IPS-18a (cell line): ENCODE results near the gene RNF169.

Source experiments
- H3K27ac ChIP-seq: one replicate; pipeline ENCODE4 v1.5.1; 2013; ENCODE audit warnings: low read length
- H3K27me3 ChIP-seq: one replicate; pipeline ENCODE4 v1.6.1; 2013; ENCODE audit warnings: mild to moderate bottlenecking, low read length; ENCODE audit not compliant: control insufficient read depth, insufficient read depth
- H3K36me3 ChIP-seq: one replicate; pipeline ENCODE4 v1.6.1; 2013; ENCODE audit warnings: low read depth, low read length; ENCODE audit not compliant: control insufficient read depth
- H3K4me1 ChIP-seq: one replicate; pipeline ENCODE4 v1.6.1; 2013; ENCODE audit warnings: low read depth, low read length; ENCODE audit not compliant: control insufficient read depth
- H3K4me3 ChIP-seq: one replicate; pipeline ENCODE4 v1.5.1; 2013; ENCODE audit warnings: low read length
- H3K9ac ChIP-seq: one replicate; pipeline ENCODE4 v1.6.1; 2013; ENCODE audit warnings: mild to moderate bottlenecking, low read length, moderate library complexity
- H3K9me3 ChIP-seq: one replicate; pipeline ENCODE4 v1.6.1; 2013; ENCODE audit warnings: low read depth, low read length; ENCODE audit not compliant: control insufficient read depth

The RNF169 gene

GRCh38 chr11:74838188-74838587, 89.5 kb downstream of the RNF169 start:
- Histone ChIP-seq H3K27ac (no peak overlapping the region), H3K4me1 (no peaks in the 10 kb centered on the region), H3K4me3 (no peak overlapping the region), H3K27me3 (no peaks in the 10 kb centered on the region), H3K9me3 (no peaks in the 10 kb centered on the region), H3K36me3 (peaks cover 30% of the 10 kb centered on the region), H3K9ac (no peak overlapping the region)

- Histone ChIP-seq H3K27ac (no peak overlapping the region), H3K4me1 (no peaks in the 10 kb centered on the region), H3K4me3 (no peak overlapping the region), H3K9ac (no peak overlapping the region), H3K9me3 (no peaks in the 10 kb centered on the region), H3K36me3 (peaks cover 30% of the 10 kb centered on the region), H3K27me3 (no peaks in the 10 kb centered on the region)
Observed at GRCh38 chr11:74839446-74839845, 90.8 kb downstream of the RNF169 start.

- Histone ChIP-seq H3K27me3 (no peaks in the 10 kb centered on the region), H3K36me3 (peaks cover 25% of the 10 kb centered on the region), H3K9me3 (no peaks in the 10 kb centered on the region), H3K27ac (no peak overlapping the region), H3K9ac (no peak overlapping the region), H3K4me3 (no peak overlapping the region), H3K4me1 (no peaks in the 10 kb centered on the region)
Observed at GRCh38 chr11:74839971-74840370, 91.3 kb downstream of the RNF169 start.

GRCh38 chr11:74840486-74840885, 91.8 kb downstream of the RNF169 start:
- no peak overlapping the region for H3K27ac ChIP-seq
- no peaks in the 10 kb centered on the region for H3K9me3 ChIP-seq
- H3K9ac ChIP-seq, result no peak overlapping the region
- H3K4me3 ChIP-seq, result no peak overlapping the region
- peaks cover 20% of the 10 kb centered on the region for H3K36me3 ChIP-seq
- H3K27me3 ChIP-seq, result no peaks in the 10 kb centered on the region
- no peaks in the 10 kb centered on the region for H3K4me1 ChIP-seq

GRCh38 chr11:74842967-74843366, 94.3 kb downstream of the RNF169 start:
- Histone ChIP-seq H3K27me3 (no peaks in the 10 kb centered on the region), H3K4me1 (no peaks in the 10 kb centered on the region), H3K4me3 (no peak overlapping the region), H3K9me3 (no peaks in the 10 kb centered on the region), H3K27ac (no peak overlapping the region), H3K36me3 (no peaks in the 10 kb centered on the region), H3K9ac (no peak overlapping the region)

- Histone ChIP-seq H3K4me1 (peaks cover 1% of the 10 kb centered on the region), H3K27ac (no peak overlapping the region), H3K36me3 (no peaks in the 10 kb centered on the region), H3K9ac (no peak overlapping the region), H3K9me3 (no peaks in the 10 kb centered on the region), H3K27me3 (no peaks in the 10 kb centered on the region), H3K4me3 (no peak overlapping the region)
Observed at GRCh38 chr11:74844072-74844471, 95.4 kb downstream of the RNF169 start.

- peaks cover 9% of the 10 kb centered on the region for H3K4me1 ChIP-seq
- H3K4me3 ChIP-seq, result no peak overlapping the region
- H3K9me3 ChIP-seq, result no peaks in the 10 kb centered on the region
- H3K27me3 ChIP-seq, result no peaks in the 10 kb centered on the region
- H3K27ac ChIP-seq, result no peak overlapping the region
- no peaks in the 10 kb centered on the region for H3K36me3 ChIP-seq
- H3K9ac ChIP-seq, result no peak overlapping the region
Observed at GRCh38 chr11:74844865-74845264, 96.2 kb downstream of the RNF169 start.

- H3K36me3 ChIP-seq, result peaks cover 3% of the 10 kb centered on the region
- no peak overlapping the region for H3K9ac ChIP-seq
- no peak overlapping the region for H3K27ac ChIP-seq
- H3K9me3 ChIP-seq, result no peaks in the 10 kb centered on the region
- no peaks in the 10 kb centered on the region for H3K27me3 ChIP-seq
- H3K4me1 ChIP-seq, result peaks cover 18% of the 10 kb centered on the region
- H3K4me3 ChIP-seq, result no peak overlapping the region
Observed at GRCh38 chr11:74845978-74846517, 97.4 kb downstream of the RNF169 start.

- H3K36me3 ChIP-seq, result peaks cover 8% of the 10 kb centered on the region
Observed at GRCh38 chr11:74846770-74847169, 98.1 kb downstream of the RNF169 start.

GRCh38 chr11:74847395-74847794, 98.7 kb downstream of the RNF169 start:
- Histone ChIP-seq H3K4me1 (peaks cover 18% of the 10 kb centered on the region), H3K27ac (no peak overlapping the region), H3K9me3 (no peaks in the 10 kb centered on the region), H3K27me3 (no peaks in the 10 kb centered on the region), H3K36me3 (peaks cover 8% of the 10 kb centered on the region), H3K9ac (no peak overlapping the region), H3K4me3 (no peak overlapping the region)

More at GRCh38 chr11:74846770-74847169, 98.1 kb downstream of the RNF169 start:
- Histone ChIP-seq H3K9ac (no peak overlapping the region), H3K27me3 (no peaks in the 10 kb centered on the region), H3K27ac (no peak overlapping the region), H3K4me3 (no peak overlapping the region), H3K4me1 (peaks cover 18% of the 10 kb centered on the region), H3K9me3 (no peaks in the 10 kb centered on the region)

- Histone ChIP-seq H3K4me1 (peaks cover 18% of the 10 kb centered on the region), H3K9ac (no peak overlapping the region), H3K9me3 (no peaks in the 10 kb centered on the region), H3K27me3 (no peaks in the 10 kb centered on the region), H3K27ac (no peak overlapping the region), H3K36me3 (peaks cover 8% of the 10 kb centered on the region), H3K4me3 (no peak overlapping the region)
Observed at GRCh38 chr11:74847895-74848294, 99.2 kb downstream of the RNF169 start.

- Histone ChIP-seq H3K27me3 (no peaks in the 10 kb centered on the region), H3K4me1 (peaks cover 18% of the 10 kb centered on the region), H3K9ac (peak overlapping the region; percentile 19), H3K4me3 (peak overlapping the region; percentile 6), H3K27ac (peak overlapping the region; percentile 32), H3K36me3 (peaks cover 8% of the 10 kb centered on the region), H3K9me3 (no peaks in the 10 kb centered on the region)
Observed at GRCh38 chr11:74849525-74850391, 101.1 kb downstream of the RNF169 start.
